ENCODE data around the gene PLA2G15.

The PLA2G15 gene

DNA sequence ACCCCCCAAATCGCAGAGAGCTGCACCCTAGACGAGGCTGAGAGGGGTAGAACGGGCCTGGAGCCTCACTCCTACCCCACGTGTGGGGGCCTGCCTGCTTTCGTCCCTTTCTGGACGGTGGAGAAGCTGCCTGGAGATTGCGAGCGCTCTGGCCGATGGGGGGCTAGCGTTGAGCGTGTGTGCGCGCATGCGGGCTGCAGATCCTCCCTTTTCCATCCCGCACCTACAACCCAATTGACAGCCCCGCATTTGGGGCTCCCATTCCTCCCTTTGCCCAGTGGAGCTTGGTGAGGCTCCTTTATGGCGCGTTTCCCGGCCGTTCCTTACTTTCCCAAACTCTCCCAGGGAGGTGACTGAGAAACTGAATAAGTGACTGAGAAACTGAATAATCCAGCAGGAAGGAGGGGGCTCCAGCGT lies 8.3 kb upstream of the PLA2G15 start:
- Histone ChIP-seq H3K4me3 (replicated peaks; ENCODE audit: insufficient read depth, low read length) (peak overlapping the region; percentile 45), H3K27me3 (ENCODE audit: insufficient read depth, poor library complexity, severe bottlenecking) (no peaks in the 10 kb centered on the region), H3K27ac (replicated peaks) (peak overlapping the region; percentile 47)
- TF ChIP-seq, protein P1, sequence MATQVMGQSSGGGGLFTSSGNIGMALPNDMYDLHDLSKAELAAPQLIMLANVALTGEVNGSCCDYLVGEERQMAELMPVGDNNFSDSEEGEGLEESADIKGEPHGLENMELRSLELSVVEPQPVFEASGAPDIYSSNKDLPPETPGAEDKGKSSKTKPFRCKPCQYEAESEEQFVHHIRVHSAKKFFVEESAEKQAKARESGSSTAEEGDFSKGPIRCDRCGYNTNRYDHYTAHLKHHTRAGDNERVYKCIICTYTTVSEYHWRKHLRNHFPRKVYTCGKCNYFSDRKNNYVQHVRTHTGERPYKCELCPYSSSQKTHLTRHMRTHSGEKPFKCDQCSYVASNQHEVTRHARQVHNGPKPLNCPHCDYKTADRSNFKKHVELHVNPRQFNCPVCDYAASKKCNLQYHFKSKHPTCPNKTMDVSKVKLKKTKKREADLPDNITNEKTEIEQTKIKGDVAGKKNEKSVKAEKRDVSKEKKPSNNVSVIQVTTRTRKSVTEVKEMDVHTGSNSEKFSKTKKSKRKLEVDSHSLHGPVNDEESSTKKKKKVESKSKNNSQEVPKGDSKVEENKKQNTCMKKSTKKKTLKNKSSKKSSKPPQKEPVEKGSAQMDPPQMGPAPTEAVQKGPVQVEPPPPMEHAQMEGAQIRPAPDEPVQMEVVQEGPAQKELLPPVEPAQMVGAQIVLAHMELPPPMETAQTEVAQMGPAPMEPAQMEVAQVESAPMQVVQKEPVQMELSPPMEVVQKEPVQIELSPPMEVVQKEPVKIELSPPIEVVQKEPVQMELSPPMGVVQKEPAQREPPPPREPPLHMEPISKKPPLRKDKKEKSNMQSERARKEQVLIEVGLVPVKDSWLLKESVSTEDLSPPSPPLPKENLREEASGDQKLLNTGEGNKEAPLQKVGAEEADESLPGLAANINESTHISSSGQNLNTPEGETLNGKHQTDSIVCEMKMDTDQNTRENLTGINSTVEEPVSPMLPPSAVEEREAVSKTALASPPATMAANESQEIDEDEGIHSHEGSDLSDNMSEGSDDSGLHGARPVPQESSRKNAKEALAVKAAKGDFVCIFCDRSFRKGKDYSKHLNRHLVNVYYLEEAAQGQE (IDR thresholded peaks at IDR 0.05; ENCODE audit: insufficient replicate concordance, low read depth): no peak
- TF ChIP-seq POLR2AphosphoS5 (IDR thresholded peaks at IDR 0.05; ENCODE audit: low read depth) (no peak), GABPA (IDR thresholded peaks at IDR 0.05; ENCODE audit: low read depth) (no peak), SPI1 (IDR thresholded peaks at IDR 0.05; ENCODE audit: borderline replicate concordance, low read depth) (no peak)
- TF ChIP-seq, protein P2, sequence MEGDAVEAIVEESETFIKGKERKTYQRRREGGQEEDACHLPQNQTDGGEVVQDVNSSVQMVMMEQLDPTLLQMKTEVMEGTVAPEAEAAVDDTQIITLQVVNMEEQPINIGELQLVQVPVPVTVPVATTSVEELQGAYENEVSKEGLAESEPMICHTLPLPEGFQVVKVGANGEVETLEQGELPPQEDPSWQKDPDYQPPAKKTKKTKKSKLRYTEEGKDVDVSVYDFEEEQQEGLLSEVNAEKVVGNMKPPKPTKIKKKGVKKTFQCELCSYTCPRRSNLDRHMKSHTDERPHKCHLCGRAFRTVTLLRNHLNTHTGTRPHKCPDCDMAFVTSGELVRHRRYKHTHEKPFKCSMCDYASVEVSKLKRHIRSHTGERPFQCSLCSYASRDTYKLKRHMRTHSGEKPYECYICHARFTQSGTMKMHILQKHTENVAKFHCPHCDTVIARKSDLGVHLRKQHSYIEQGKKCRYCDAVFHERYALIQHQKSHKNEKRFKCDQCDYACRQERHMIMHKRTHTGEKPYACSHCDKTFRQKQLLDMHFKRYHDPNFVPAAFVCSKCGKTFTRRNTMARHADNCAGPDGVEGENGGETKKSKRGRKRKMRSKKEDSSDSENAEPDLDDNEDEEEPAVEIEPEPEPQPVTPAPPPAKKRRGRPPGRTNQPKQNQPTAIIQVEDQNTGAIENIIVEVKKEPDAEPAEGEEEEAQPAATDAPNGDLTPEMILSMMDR (IDR thresholded peaks at IDR 0.05; ENCODE audit: insufficient read depth, low read length): no peak
- DNase-seq (ENCODE audit: low read depth in 1 of 2, low spot score in 1 of 2): no peak

DNA sequence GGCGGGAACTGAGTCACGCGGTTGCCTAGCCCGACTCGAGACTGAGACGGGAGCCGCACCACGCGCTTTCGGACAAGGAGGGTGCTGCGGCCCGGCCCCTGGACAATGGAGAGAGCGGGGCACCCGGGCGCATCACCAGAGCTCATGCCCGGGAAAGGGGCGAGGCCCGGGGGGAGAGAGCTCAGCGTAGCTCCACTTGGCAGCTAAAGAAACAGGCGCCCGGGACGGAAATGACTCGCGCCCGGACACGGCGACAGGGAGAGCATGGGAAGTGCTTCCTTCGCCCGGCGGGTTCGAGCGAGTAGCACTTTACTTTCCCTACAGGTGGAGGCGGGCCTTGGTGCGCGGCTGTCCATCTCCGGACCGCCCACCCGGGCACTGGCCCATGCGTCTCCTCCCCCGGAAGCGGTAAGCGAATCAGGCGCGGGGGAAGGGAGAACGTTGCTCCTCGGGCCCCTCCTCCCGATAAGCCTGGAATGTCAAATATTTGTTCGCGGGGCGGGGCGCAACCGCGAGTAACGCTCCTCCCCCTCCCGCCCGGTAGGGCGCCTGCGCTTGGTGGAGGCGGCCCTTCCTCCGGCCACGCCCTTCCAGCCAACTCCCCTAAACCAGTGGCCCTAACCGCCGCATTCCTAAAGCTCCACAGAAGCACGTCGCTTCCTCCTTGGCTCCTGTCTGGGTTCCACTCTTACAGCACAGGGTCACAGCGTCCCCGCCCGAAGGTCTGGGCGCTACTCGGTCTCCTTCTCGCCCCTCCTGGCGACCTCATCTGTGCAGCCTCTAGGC lies 7.7 kb upstream of the PLA2G15 start:
- Histone ChIP-seq H3K27ac (replicated peaks) (peak overlapping the region; percentile 70), H3K27me3 (ENCODE audit: insufficient read depth, poor library complexity, severe bottlenecking) (no peaks in the 10 kb centered on the region), H3K4me3 (replicated peaks; ENCODE audit: insufficient read depth, low read length) (peak overlapping the region; percentile 45)
- DNase-seq (ENCODE audit: low read depth in 1 of 2, low spot score in 1 of 2): peak; percentile 94 to 95
- TF ChIP-seq SPI1 (IDR thresholded peaks at IDR 0.05; ENCODE audit: borderline replicate concordance, low read depth): no peak
- peak; percentile 86 for TF ChIP-seq POLR2AphosphoS5 (IDR thresholded peaks at IDR 0.05; ENCODE audit: low read depth)
- TF ChIP-seq, protein P1 (IDR thresholded peaks at IDR 0.05; ENCODE audit: insufficient replicate concordance, low read depth): peak; percentile 65
- TF ChIP-seq, protein P2 (IDR thresholded peaks at IDR 0.05; ENCODE audit: insufficient read depth, low read length): no peak
- TF ChIP-seq GABPA (IDR thresholded peaks at IDR 0.05; ENCODE audit: low read depth): peak; percentile 4; the same call in 1 of the 2 replicates

- TF ChIP-seq SPI1 (IDR thresholded peaks at IDR 0.05; ENCODE audit: borderline replicate concordance, low read depth): no peak
- no peak for DNase-seq (ENCODE audit: low read depth in 1 of 2, low spot score in 1 of 2)
- peak overlapping the region; percentile 70 for H3K27ac ChIP-seq (replicated peaks)
- H3K27me3 ChIP-seq (ENCODE audit: insufficient read depth, poor library complexity, severe bottlenecking): no peaks in the 10 kb centered on the region
- H3K4me3 ChIP-seq (replicated peaks; ENCODE audit: insufficient read depth, low read length): peak overlapping the region; percentile 45
These were observed 7.2 kb upstream of the PLA2G15 start for GRCh38 chr16:68238029-68238345.

GRCh38 chr16:68242085-68242484 lies 3.1 kb upstream of the PLA2G15 start:
- Histone ChIP-seq H3K4me3 (replicated peaks; ENCODE audit: insufficient read depth, low read length) (no peak overlapping the region), H3K27me3 (ENCODE audit: insufficient read depth, poor library complexity, severe bottlenecking) (no peaks in the 10 kb centered on the region), H3K27ac (replicated peaks) (no peak overlapping the region)
- no peak for DNase-seq (ENCODE audit: low read depth in 1 of 2, low spot score in 1 of 2)
- TF ChIP-seq, protein P2 (IDR thresholded peaks at IDR 0.05; ENCODE audit: insufficient read depth, low read length): no peak
- TF ChIP-seq SPI1 (IDR thresholded peaks at IDR 0.05; ENCODE audit: borderline replicate concordance, low read depth): no peak
- TF ChIP-seq POLR2AphosphoS5 (IDR thresholded peaks at IDR 0.05; ENCODE audit: low read depth): no peak
- no peak for TF ChIP-seq GABPA (IDR thresholded peaks at IDR 0.05; ENCODE audit: low read depth)
- TF ChIP-seq, protein P1 (IDR thresholded peaks at IDR 0.05; ENCODE audit: insufficient replicate concordance, low read depth): no peak
